GM21529 (cell line): ENCODE results near the gene ASIC1.
A peak's percentile ranks its signal among the peaks of the same experiment; 100 is the strongest.
"Not testable (repeated sequence)": the region's sequence is repeated elsewhere in the genome, so short reads cannot be mapped to it uniquely, and the experiment has no call there.

Experiments
- ATAC-seq: cut with Tn5 transposase; IDR thresholded peaks from one replicate; pipeline ENCODE4 v1.9.1; 2021; ENCODE audit not compliant: unreplicated experiment

The ASIC1 gene

DNA sequence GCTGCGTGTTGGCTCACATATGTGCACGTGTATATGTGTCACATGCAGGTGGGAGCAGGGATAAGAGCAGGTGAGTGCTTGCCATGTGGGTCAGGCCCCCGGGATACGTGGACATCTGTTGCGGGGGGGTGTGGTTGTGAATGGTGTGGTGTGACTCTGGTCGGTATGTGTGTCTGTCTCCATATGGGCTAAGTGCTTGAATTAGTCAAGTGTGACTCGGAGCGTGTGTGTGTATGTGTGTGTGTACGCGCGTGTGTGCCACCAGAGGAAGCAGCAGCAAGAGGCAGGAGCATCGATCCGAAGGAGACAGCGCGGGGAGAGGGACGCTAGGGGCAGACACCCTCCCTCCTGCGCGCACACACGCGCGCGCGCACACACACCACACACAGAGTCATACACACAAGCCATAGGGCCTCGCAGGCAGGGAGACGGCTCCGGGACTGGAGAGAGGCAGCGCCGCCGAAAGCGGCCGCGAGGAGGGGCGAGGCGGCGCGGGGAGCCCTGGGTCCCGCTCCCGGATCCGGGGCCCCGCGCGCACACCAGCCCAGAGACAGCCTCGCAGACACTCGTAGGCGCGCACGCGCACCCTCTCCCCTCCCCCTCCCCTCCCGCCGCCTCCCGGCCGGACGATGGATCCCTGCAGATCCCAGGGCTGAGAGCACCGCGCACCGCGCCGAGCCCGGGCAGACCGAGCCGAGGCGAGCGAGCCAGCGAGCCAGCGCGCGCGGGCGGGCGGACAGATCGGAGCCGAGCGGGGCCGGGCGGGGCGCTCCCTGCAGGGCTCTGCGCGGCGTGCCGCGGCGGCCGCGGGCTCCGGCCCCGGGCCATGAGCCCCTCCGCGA lies at the start of gene ASIC1:
Gene ASIC1 (plus strand): TSS at position 597 of the 842 bp plus-strand sequence. CDS start 1,171 bp downstream, outside the sequence.
- ATAC-seq, result peak; percentile 46

DNA sequence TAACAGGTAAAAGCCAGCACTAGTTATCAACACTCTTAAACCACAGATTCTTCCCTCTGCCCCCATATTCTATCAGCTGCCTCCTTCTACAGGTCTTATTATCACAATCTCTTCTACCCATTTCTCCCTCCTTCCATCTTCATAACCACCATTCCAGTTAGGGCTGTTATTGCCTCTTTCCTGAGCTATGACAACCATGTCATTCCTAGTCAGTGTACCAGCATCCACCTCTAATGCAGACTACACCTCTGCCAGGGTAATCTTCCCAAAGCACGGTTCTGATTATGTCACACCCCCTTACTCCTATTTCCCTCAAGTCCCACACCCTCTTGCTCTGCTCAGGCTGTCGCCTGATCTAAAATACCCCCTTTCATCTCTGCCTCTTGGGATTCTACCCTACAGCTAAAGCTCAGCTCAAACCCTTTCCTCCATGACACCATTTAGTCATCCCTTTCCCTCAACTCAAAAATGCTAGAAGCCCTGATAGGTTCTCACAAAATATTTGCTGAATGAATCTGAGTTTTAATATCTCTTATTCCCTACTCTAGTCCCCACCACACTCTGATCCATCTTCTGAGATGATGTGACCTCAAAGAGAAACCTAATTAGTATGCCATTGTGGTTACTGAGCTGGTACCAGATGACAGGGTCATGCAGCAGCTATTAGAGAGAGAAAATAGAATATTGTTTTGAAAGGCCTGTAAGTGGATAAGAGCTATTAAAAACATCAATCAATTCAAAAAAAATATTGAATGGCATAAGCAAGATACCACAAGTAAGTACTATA lies 43.8 kb upstream of the ASIC1 start:
- ATAC-seq, result no peak

DNA sequence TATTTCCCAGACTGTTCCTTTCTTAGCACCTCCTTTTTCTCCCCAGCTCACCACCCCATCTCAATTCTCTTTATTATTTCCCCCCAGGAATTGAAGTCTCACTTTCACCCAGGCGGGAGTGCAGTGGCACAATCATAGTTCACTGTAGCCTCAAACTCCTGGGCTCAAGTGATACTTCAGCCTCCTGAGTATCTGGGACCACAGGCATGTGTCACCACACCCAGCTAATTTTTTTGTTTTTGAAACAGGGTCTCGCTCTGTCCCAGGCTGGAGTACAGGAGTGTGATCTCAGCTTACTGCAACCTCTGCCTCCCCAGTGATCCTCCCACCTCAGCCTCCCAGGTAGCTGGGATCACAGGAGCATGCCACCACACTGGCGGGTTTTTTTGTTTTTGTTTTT lies 43.1 kb upstream of the ASIC1 start:
- no peak for ATAC-seq

DNA sequence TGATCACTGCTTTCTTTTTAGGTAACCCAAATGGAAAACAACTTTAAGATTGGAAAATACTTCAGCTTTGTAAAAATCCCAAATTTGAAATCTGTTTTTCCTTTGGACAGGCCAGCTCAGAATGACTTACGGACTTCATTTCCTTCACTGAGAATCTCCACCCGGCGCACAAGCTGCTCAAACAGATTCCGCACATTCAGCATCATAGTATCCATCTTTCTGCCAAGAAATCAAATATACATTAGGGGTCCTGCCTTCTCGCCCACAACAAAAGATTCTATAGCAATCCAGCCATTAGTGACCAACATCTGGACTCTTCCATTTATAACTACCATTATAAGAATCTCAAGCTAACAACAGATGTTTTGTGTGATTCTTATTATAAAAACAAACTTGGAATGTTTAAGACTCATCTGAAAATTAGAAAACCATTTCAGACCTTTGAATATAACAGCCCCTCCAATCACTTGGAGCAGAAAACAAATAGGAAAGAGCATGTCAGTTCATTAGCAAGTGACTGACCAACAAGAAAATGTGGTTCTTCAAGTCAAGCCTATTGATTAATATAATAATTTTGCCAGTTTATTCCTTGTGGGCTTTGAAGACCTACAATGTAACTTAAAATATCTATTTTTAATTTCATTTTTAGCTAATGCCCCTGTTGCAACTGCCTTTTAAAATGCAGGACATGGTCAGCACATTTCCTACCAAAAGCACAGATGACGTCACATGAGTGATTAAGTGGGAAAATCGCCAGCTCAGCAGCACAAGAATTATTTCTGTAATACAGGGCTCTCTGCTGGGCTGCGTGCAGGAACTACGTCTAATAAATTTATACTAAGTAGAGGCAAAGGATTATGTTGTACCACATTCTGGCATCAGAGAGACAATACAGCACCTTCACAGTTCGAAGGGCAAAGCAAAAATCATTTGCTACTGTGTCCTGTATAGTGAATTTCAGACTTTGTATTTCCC lies 40.6 kb upstream of the ASIC1 start:
- no peak for ATAC-seq

DNA sequence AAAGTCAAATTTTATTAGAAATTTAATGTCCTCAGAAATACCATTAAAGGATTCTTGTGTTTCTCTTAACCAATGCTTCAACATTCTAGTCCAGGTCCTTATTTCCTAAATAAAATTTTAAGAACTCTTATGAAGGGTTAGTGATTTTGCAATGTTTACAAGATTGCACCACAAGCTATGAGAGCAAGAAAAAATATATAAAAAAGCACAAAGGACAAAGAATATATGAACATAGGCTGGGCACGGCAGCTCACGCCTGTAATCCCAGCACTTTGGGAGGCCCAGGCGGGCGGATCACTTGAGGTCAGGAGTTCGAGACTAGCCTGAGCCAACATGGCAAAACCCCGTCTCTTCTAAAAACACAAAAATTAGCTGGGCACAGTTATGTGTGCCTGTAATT lies 39.8 kb upstream of the ASIC1 start:
- no peak for ATAC-seq

DNA sequence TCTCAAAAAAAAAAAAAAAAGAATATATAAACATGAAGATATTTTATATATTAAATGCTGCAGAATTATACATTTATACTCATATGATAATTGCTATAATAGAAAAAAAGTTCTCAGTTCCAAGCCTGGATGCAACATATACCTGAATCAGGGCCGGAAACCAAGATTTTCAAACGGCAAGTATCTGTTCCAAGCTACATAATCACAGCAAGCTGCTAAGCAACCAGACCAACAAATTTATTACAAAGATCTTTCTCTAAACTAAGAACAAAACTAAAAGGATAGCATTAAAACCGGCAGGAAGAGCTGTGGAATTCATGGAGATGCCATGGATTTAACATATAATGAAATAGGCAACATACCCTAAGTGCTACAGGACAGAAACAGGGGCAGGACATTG lies 39.2 kb upstream of the ASIC1 start:
- ATAC-seq, result no peak

DNA sequence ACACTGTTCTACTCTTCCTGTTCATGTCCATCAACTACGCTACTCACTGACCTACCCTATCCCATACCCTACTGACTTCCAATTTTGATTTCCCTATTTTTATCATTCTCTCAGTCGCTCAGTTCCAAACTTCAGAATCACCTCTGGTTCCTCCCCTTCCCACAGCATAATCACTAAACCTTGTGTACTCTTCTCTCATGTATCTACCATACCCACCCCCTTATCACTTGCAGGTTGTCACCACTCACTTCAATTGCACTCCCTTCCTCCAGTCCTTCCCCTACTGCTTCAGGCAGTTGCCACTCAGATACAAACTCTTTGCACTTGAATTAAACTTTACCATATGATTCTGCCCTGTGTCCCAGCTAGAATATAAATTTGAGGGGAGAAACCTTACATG lies 38.4 kb upstream of the ASIC1 start:
- ATAC-seq, result no peak

DNA sequence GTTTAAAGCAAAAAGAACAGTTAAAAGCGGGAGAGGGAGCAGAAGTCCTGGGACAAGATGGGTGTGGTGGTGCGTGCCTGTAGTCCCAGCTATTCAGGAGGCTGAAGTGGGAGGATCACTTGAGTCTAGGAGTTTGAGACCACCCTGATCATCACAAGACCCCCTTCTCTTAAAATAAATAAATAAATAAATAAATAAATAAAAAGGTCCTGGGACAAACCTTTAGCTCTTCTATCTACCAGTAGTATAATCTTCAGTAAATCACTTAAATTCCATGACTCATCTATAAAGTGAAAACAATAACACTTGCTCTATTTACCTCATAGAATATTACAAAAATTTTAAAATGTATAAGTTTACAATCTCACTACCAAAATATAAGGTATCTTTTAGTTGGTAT lies 37.9 kb upstream of the ASIC1 start:
- ATAC-seq, result no peak

DNA sequence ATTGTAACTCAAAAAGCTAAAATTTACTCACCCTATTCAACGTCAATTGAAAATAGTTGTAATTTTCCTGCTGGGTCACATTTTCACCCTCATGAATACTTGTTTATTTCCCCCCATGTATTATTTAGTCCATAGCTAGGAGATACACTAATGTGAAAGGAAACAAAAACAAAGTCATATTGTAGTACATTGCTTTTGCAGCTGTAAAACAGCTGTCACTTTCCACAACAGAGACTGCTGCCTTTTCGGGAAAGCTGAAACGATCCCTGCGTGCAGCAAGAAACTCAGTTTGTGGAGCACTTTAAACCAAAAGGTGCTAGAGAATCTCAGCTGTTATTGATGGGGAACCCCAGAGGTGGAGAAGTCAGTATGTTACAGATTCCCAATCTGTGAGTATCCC lies 36.4 kb upstream of the ASIC1 start:
- ATAC-seq, result no peak

DNA sequence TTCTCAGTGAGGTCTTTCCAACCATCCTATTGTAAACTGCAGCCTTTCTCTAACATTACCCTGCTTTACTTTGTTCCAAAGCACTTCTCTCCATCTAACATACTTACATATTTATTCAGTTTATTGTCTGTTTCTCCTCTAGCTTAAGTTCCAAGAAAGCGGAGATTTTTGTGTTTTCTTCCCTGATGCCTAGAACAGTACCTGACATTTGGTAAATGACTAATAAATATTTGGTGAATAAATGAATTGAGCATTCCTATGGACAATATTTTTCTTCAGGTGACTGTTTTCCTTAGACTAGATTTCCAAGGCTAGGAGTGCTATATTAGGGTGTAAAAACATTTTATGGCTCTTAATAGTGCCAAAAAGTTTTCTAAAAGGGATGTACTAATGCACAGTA lies 34.5 kb upstream of the ASIC1 start:
- no peak for ATAC-seq

DNA sequence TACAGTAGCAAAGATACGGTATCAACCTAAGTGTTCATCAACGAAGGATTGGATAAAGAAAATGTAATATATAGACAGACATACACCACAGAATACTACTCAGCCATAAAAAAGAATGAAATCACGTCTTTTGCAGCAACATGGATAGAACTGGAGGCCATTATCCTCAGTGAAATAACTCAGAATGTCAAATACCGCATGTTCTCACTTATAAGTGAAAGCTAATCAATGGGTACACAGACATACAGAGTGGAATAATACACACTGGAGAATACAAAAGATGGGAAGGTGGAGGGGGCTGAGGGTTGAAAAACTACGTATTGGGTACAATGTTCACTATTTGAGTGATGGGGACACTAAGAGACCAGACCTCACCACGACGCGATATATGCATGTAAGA lies 33.2 kb upstream of the ASIC1 start:
- ATAC-seq, result no peak

DNA sequence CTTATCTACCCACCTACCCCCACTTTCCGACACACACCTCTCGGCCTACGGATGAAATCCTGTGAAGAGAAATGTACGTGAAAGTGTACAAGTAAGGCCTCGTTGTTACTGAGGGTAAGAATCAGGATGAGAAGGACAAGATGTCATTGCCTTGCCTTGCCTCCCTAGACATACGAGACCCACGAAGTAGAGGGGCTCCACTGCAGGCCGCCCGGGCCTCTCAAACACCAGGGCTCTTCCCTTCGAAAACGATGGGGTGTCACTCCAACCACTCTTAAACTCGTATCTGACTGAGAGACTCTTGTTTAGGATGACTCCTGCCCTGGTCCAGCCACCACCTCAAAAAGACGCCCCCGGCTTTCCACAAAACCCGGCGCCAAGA lies 32.6 kb upstream of the ASIC1 start:
- peak; percentile 14 for ATAC-seq

DNA sequence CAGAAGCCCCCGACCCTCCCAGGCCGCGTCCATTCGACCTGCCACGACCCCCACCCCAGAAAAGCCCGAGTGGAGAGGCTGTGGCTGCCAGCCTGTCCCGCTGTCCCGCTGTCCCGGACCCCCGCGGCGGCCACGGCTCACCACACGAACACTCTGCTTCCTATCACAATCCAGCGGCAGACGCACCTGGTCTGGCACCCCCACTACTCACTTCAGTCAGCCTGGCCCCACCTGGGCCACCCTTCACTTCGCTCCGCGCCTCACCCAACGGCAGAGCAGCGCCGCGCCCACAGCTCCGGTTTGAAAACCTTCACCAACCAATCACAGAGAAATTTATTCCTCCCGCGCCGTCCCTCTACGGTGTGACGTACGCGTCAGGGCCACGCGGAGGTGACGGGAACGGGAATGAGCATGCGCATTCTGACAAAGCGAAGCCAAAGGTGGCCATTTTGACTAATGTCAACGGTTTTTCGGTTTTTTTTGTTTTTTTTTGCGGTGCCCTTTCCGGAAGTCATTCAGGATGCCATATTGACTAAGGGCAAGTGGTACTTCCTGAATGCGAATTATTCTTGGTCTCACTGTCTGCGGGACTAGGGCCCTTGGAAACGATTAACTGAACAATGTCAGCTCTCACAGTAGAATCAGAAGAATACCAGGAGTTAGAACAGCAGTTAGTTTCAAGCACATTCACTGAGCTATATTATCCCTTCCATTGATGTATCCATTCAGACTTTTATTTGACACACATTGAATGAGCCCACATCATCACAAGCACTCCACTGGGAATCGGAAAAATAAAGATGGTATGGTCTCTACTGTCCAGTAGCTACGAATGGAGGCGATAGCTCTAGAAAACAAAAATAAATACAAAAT lies 32.0 kb upstream of the ASIC1 start, which contains the start of gene RACGAP1:
Gene RACGAP1 (minus strand): TSS at position 308 of the 873 bp plus-strand sequence. CDS start 8,779 bp downstream, outside the sequence.
- peak; percentile 98 for ATAC-seq

DNA sequence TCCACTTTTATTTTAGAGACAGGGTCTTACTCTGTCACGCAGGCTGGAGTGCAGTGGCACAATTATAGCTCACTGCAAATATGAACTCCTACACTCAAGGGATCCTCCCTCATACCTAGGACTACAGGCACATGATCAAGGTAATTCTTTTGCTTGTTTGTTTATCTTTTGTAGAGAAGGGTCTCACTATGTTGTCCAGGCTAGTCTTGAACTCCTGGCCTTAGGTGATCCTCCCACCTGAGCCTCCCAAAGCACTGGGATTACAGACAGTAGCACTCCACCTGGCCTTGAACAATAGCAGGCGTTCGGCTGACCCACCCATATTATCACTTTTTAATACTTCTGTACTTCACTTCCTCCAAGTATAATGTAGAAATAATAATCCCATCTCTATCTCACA lies 30.7 kb upstream of the ASIC1 start:
- no peak for ATAC-seq

DNA sequence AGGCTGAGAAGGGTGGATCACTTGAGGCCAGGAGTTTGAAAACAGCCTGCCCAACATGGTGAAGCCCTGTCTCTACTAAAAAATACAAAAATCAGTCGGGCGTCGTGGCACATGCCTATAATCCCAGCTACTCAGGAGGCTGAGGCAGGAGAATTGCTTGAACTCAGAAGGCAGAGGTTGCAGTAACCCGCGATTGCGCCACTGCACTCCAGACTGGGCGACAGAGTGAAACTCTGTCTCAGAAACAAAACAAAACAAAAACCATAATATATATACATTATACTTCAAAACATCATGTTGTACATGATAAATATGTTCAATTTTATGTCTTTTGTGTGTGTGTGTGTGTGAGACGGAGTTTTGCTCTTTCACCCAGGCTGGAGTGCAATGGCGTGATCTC lies 26.9 kb upstream of the ASIC1 start:
- ATAC-seq, result not testable (repeated sequence)

DNA sequence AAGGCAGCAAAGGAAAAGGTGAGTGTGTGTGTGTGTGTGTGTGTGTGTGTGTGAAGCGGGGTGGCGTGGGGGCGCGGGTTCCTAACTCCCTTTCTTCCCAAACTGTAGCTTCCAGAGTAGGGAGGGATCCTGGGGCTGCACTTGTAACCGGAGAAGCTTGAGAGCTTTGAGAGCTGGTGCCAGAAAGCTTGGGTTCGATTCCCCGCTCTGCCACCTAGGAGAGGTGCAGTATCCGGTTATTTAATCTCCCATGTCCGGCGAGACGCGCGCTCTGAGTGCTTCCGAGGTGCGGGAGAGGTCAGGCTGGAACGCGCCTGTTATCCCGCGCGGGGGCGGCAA lies 24.9 kb upstream of the ASIC1 start:
- no peak for ATAC-seq

DNA sequence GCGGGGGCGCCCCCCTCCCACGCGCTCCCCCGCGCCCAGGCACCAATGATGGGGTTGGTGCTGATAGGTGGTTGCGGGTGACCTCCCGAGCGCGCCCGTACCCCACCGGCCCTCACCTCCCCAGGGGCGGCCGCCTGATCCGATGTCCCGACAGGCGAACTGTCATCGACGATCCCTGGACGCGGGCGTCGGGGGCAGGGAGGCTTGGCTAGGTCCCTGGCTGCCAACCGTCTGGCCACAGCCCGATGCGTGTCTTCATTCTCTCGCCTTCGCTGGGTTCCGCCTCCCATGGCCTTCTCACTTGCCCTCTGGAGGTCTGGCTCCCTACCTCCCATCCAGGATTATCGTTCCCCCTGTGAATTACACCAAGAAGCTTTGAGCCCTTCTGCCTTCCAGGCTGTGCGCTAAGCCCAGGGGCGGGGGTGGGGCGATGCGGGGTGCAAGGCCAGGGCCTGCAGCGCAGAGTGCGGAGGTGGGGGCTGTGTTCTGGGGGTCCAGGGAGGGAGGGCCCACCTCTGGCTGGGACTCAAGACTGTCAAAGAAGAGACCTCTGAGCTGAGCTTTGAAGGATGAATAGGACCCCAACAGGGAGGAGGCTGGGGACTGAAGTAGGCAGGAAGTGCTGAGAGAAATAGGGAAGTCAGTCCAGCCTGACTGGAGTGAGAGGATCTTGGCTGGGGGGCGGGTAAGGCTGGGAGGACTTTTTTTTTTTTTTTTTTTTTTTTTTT lies 24.4 kb upstream of the ASIC1 start:
- no peak for ATAC-seq

DNA sequence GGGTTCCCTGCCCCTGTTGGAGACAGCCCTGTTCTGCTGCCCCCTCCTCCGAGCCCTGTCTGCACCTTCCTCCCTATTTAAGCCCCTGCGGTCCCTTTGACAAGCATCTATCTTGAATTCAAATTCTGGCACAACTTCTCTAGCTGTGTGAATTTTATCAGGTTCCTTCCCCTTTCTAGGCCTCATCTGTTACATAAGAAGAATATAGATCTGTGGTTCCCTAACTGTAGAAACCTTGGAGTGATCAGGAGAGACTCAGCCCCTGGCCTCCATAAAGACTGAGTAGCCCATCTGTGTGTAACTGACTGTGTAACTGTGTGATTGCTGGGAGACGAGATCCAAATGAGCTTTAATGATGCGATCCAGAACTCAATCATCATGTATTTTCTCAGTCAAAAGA lies 19.1 kb upstream of the ASIC1 start:
- no peak for ATAC-seq

DNA sequence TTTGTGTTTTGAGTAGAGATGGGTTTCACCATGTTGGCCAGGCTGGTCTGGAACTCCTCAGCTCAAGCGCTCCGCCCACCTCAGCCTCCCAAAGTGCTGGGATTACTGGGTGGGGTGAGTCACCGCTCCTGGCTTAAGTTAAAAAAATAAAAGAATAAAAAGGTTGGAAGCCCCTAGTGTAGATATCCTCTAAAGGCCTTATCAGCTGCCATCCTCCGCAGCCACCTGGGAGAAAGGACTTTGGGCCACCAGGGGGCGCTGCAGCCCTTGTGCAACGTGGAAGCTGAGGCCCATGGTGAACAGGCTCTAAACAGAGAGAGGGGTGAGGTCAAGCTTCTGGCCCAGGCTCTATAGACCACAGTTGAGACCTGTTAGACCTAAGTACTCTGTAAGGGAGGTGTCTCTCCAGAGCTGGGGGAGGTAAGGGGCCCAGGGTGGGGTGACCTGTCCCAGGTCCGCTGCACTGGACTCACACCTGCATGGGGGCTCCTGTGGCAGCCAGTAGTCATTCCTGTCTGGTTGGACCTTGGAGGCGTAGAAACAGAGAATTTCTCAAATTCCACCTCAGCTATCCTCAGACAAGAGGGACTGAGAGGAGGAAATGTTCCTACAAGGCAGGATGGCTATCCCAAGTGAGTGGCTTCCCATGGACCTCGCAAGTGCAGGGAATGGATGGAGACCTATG lies 18.1 kb upstream of the ASIC1 start:
- no peak for ATAC-seq
